ENCODE data around the gene CRISP2. TPM values are rescaled to one million over a fixed set of nuclear protein-coding genes. Genes with fewer than 3 reads are reported as not detected.

The CRISP2 gene
- total and polyA plus RNA-seq, 2 donors (not counting 3 experiments of a cell fraction or from before 2014, with no cell fraction given), result not detected

GRCh38 chr6:49666480-49666879 lies 46.9 kb downstream of the CRISP2 start:
- no peaks in the 10 kb centered on the region for H3K9me3 ChIP-seq (replicated peaks; ENCODE audit: control insufficient read depth, insufficient read depth, low read length)
- CTCF ChIA-PET, result no interaction called here
- POLR2A ChIA-PET, result no interaction called here
- no peaks in the 10 kb centered on the region for H3K79me2 ChIP-seq (ENCODE audit: control insufficient read depth, insufficient read depth, low read length)
- H2AFZ ChIP-seq (ENCODE audit: low read depth, low read length), result no peak overlapping the region
- no peak overlapping the region for H3K9ac ChIP-seq (replicated peaks; ENCODE audit: extremely low read depth, insufficient read depth, low read length)
- no peaks in the 10 kb centered on the region for H3K27me3 ChIP-seq (ENCODE audit: control insufficient read depth in 2 of 2, insufficient read depth in 2 of 2, low read length in 2 of 2)
- no peaks in the 10 kb centered on the region for H4K20me1 ChIP-seq (replicated peaks; ENCODE audit: control insufficient read depth, extremely low read depth, insufficient read depth, low read length)
- dilution Hi-C loops (cut with MboI; ENCODE audit: extremely low pct_ligation_motif_present, low sequenced_read_pairs) (no loop called here), intact Hi-C loops (cut with micrococcal nuclease) (no loop called here)
- H3K36me3 ChIP-seq (ENCODE audit: control insufficient read depth in 2 of 2, extremely low read depth in 1 of 2, insufficient read depth in 2 of 2, low read length in 2 of 2), result no peaks in the 10 kb centered on the region
- H3K9me1 ChIP-seq (replicated peaks; ENCODE audit: control insufficient read depth, extremely low read depth, insufficient read depth, low read length), result no peaks in the 10 kb centered on the region
- no peak for TF ChIP-seq JUN (IDR thresholded peaks at IDR 0.05; ENCODE audit: borderline replicate concordance, insufficient read depth, insufficient read length, low read depth)
- TF ChIP-seq POLR2A (IDR thresholded peaks at IDR 0.05; ENCODE audit: low read depth, low read length), result no peak
- TF ChIP-seq GATA2 (IDR thresholded peaks at IDR 0.05; ENCODE audit: insufficient read depth, insufficient read length, low read depth, low read length), result no peak
- no peak for TF ChIP-seq CTCF (IDR thresholded peaks at IDR 0.05; ENCODE audit: extremely low read depth in 1 of 2, insufficient read depth in 1 of 2, low read depth in 1 of 2, low read length in 2 of 2)
- TF ChIP-seq POLR2AphosphoS5 (IDR thresholded peaks at IDR 0.05; ENCODE audit: insufficient read depth, low read depth, low read length), result no peak
- TF ChIP-seq EZH2 (IDR thresholded peaks at IDR 0.05; ENCODE audit: borderline replicate concordance, low read depth, low read length, severe bottlenecking), result no peak
- no peak for TF ChIP-seq FOS (IDR thresholded peaks at IDR 0.05; ENCODE audit: borderline replicate concordance, insufficient read depth, low read length)
- no peak for TF ChIP-seq MYC (IDR thresholded peaks at IDR 0.05; ENCODE audit: low read depth, low read length)
- TF ChIP-seq, protein P1, sequence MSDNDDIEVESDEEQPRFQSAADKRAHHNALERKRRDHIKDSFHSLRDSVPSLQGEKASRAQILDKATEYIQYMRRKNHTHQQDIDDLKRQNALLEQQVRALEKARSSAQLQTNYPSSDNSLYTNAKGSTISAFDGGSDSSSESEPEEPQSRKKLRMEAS (IDR thresholded peaks at IDR 0.05; ENCODE audit: insufficient read depth, insufficient read length), result no peak
- H3K4me2 ChIP-seq (ENCODE audit: insufficient read depth, low read length), result no peak overlapping the region
- no peak overlapping the region for H3K4me3 ChIP-seq (replicated peaks in 1 of 3; ENCODE audit: insufficient read depth in 1 of 3, low read depth in 1 of 3, low read length in 3 of 3)
- no peak overlapping the region for H3K27ac ChIP-seq (ENCODE audit: insufficient read depth, low read depth, low read length)
- no peak for DNase-seq (ENCODE audit: low read depth, low spot score)
- no peak for FAIRE-seq
- BruUV-seq (replicated peaks), result no TSS peak
- no peaks in the 10 kb centered on the region for H3K4me1 ChIP-seq (ENCODE audit: control insufficient read depth, extremely low read depth, insufficient read depth, low read length)
